GM23338 (cell line): ENCODE measurements around the gene RCE1.

Experiments used
- CREB1 ChIP-seq: fragments of 250-450 bp; sonication (Bioruptor Pico); IDR thresholded peaks from 2 replicates; pipeline ENCODE4 v1.5.0; 2020; ENCODE audit warnings: low read depth, mild to moderate bottlenecking, moderate library complexity
- EZH2 ChIP-seq: fragments of 200-600 bp; sonication (generic); IDR thresholded peaks from one replicate; pipeline ENCODE4 v1.8.0; 2017; ENCODE audit warnings: antibody characterized with exemption, mild to moderate bottlenecking, low read depth; ENCODE audit not compliant: unreplicated experiment
- EZH2phosphoT487 ChIP-seq: fragments of 200-600 bp; sonication (generic); IDR thresholded peaks from one replicate; pipeline ENCODE4 v1.8.1; 2018; ENCODE audit warnings: antibody characterized with exemption; ENCODE audit not compliant: unreplicated experiment
- POLR2AphosphoS5 ChIP-seq: IDR thresholded peaks from 2 replicates; pipeline ENCODE4 v1.6.1; 2016; ENCODE audit warnings: antibody characterized with exemption, low read depth
- ZNF331 ChIP-seq: fragments of 250-450 bp; sonication (Bioruptor Pico); IDR thresholded peaks from 2 replicates; pipeline ENCODE4 v1.5.0; 2020; ENCODE audit warnings: low read depth, mild to moderate bottlenecking, moderate library complexity
- TF ChIP-seq, protein P1 (sequence below), 2 experiments: fragments of 200-600 bp in 1 of 2; sonication (generic) in 1 of 2; conservative IDR thresholded peaks; 2 replicates each; pipeline versions ENCODE4 v1.5.1 to v1.6.1; 2016 to 2017; ENCODE audit warnings: antibody characterized with exemption in 2 of 2, low read depth in 2 of 2, mild to moderate bottlenecking in 2 of 2, moderate library complexity in 1 of 2
- TF ChIP-seq, protein P2 (sequence below): IDR thresholded peaks from 2 replicates; pipeline ENCODE4 v1.6.1; 2016; ENCODE audit warnings: antibody characterized with exemption
- TF ChIP-seq, protein P3 (sequence below): IDR thresholded peaks from one replicate; pipeline ENCODE4 v1.6.1; 2018; ENCODE audit warnings: antibody characterized with exemption; ENCODE audit not compliant: unreplicated experiment

DNA sequence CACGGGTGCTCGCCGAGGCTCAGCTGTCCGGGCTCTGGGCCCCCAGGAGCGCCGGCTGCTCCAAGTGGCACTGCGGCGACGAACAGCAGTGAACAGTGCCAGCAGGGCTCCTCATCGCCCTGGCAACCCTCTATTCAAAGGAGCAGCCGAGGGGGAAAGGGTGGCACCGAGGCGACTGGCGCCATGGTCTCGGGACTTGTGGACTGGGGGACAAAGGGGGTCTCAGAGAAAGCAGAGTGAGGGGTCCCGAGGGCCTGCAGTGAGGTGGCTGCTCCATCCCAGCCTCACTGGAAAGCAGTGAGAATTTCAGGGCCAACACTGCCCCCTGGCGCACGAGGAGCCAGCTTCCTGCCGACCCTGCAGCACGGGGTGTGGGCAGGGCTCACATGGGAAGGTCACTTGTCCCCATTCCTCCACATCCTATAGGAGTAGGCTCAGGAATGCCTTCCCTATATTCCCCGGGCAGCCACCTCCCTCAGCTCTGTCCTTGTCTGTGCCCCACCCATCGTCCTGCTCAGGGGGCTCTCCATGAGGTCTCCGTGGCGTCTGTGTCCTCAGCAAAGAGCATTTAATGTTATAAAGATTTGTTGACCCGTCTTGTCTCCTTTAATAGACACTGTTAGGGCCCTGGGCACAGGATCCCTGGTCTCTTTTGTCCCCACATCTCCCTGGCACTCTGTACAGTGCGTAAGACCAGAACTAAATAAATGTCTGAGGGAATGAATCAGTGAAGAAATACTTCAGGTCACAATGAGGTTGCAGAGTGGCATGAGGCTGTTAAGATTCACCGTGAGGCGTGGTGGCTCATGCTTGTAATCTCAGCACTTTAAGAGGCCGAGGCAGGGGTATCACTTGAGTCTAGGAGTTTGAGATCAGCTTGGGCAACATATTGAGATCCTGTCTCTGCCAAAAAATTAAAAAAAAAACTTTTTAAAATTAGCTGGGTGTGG, 40.0 kb downstream of the RCE1 start:
- TF ChIP-seq EZH2phosphoT487, result no peak
- TF ChIP-seq, protein P1, sequence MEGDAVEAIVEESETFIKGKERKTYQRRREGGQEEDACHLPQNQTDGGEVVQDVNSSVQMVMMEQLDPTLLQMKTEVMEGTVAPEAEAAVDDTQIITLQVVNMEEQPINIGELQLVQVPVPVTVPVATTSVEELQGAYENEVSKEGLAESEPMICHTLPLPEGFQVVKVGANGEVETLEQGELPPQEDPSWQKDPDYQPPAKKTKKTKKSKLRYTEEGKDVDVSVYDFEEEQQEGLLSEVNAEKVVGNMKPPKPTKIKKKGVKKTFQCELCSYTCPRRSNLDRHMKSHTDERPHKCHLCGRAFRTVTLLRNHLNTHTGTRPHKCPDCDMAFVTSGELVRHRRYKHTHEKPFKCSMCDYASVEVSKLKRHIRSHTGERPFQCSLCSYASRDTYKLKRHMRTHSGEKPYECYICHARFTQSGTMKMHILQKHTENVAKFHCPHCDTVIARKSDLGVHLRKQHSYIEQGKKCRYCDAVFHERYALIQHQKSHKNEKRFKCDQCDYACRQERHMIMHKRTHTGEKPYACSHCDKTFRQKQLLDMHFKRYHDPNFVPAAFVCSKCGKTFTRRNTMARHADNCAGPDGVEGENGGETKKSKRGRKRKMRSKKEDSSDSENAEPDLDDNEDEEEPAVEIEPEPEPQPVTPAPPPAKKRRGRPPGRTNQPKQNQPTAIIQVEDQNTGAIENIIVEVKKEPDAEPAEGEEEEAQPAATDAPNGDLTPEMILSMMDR (conservative IDR thresholded peaks at IDR 0.05; ENCODE audit: low read depth in 2 of 2), result peak; percentile 70 to 89
- no peak for TF ChIP-seq POLR2AphosphoS5
- no peak for TF ChIP-seq EZH2
- TF ChIP-seq, protein P2, sequence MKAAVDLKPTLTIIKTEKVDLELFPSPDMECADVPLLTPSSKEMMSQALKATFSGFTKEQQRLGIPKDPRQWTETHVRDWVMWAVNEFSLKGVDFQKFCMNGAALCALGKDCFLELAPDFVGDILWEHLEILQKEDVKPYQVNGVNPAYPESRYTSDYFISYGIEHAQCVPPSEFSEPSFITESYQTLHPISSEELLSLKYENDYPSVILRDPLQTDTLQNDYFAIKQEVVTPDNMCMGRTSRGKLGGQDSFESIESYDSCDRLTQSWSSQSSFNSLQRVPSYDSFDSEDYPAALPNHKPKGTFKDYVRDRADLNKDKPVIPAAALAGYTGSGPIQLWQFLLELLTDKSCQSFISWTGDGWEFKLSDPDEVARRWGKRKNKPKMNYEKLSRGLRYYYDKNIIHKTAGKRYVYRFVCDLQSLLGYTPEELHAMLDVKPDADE, result no peak
- TF ChIP-seq, protein P3, sequence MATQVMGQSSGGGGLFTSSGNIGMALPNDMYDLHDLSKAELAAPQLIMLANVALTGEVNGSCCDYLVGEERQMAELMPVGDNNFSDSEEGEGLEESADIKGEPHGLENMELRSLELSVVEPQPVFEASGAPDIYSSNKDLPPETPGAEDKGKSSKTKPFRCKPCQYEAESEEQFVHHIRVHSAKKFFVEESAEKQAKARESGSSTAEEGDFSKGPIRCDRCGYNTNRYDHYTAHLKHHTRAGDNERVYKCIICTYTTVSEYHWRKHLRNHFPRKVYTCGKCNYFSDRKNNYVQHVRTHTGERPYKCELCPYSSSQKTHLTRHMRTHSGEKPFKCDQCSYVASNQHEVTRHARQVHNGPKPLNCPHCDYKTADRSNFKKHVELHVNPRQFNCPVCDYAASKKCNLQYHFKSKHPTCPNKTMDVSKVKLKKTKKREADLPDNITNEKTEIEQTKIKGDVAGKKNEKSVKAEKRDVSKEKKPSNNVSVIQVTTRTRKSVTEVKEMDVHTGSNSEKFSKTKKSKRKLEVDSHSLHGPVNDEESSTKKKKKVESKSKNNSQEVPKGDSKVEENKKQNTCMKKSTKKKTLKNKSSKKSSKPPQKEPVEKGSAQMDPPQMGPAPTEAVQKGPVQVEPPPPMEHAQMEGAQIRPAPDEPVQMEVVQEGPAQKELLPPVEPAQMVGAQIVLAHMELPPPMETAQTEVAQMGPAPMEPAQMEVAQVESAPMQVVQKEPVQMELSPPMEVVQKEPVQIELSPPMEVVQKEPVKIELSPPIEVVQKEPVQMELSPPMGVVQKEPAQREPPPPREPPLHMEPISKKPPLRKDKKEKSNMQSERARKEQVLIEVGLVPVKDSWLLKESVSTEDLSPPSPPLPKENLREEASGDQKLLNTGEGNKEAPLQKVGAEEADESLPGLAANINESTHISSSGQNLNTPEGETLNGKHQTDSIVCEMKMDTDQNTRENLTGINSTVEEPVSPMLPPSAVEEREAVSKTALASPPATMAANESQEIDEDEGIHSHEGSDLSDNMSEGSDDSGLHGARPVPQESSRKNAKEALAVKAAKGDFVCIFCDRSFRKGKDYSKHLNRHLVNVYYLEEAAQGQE, result no peak
- no peak for TF ChIP-seq CREB1 (CRISPR knock-in tag)
- TF ChIP-seq ZNF331 (CRISPR knock-in tag), result no peak
